ENCODE measurements around the gene CEP128. TPM values are rescaled to one million over a fixed set of nuclear protein-coding genes. Genes with fewer than 3 reads are reported as not detected.
"Not testable (repeated sequence)": the region's sequence is repeated elsewhere in the genome, so short reads cannot be mapped to it uniquely, and the experiment has no call there.

Gene CEP128
- polyA plus RNA-seq, 4 donors = 4.7 to 6.6 (median 6.5) TPM

GRCh38 chr14:80954687-80955299 is 13.3 kb upstream of the CEP128 start:
- peak in 2 of 4 donors; percentile 52 to 60 for DNase-seq (ENCODE audit: low read depth in 4 of 4, low spot score in 3 of 4)

- not testable (repeated sequence) for DNase-seq (ENCODE audit: low read depth in 4 of 4, low spot score in 3 of 4)
Observed at GRCh38 chr14:80953211-80953610, 11.7 kb upstream of the CEP128 start.

- no peak for DNase-seq (ENCODE audit: low read depth in 4 of 4, low spot score in 3 of 4)
Observed at GRCh38 chr14:80951491-80951890, 10.0 kb upstream of the CEP128 start.

- no peak for DNase-seq (ENCODE audit: low read depth in 4 of 4, low spot score in 3 of 4)
Observed at GRCh38 chr14:80948291-80948690, 6.8 kb upstream of the CEP128 start.

- no peak for DNase-seq (ENCODE audit: low read depth in 4 of 4, low spot score in 3 of 4)
Observed at GRCh38 chr14:80946797-80947196, 5.3 kb upstream of the CEP128 start.

GRCh38 chr14:80946187-80946586 is 4.6 kb upstream of the CEP128 start:
- no peak for DNase-seq (ENCODE audit: low read depth in 4 of 4, low spot score in 3 of 4)

- DNase-seq (ENCODE audit: low read depth in 4 of 4, low spot score in 3 of 4) = no peak
Observed at GRCh38 chr14:80944861-80945617, 3.5 kb upstream of the CEP128 start.

- DNase-seq (ENCODE audit: low read depth in 4 of 4, low spot score in 3 of 4) = no peak
Observed at GRCh38 chr14:80942191-80942600, 658 bp upstream of the CEP128 start.

- DNase-seq (ENCODE audit: low read depth in 4 of 4, low spot score in 3 of 4) = no peak
Observed at GRCh38 chr14:80940146-80940545, 1.4 kb downstream of the CEP128 start.

- no peak for DNase-seq (ENCODE audit: low read depth in 4 of 4, low spot score in 3 of 4)
Observed at GRCh38 chr14:80933686-80934085, 7.9 kb downstream of the CEP128 start.

- no peak for DNase-seq (ENCODE audit: low read depth in 4 of 4, low spot score in 3 of 4)
Observed at GRCh38 chr14:80933282-80933681, 8.3 kb downstream of the CEP128 start.

- no peak for DNase-seq (ENCODE audit: low read depth in 4 of 4, low spot score in 3 of 4)
Observed at GRCh38 chr14:80930836-80931389, 10.6 kb downstream of the CEP128 start.

GRCh38 chr14:80930095-80930494 is 11.4 kb downstream of the CEP128 start:
- DNase-seq (ENCODE audit: low read depth in 4 of 4, low spot score in 3 of 4) = no peak

GRCh38 chr14:80927083-80927989 is 14.2 kb downstream of the CEP128 start:
- DNase-seq (ENCODE audit: low read depth in 4 of 4, low spot score in 3 of 4) = no peak

GRCh38 chr14:80926397-80927082 is 15.0 kb downstream of the CEP128 start:
- no peak for DNase-seq (ENCODE audit: low read depth in 4 of 4, low spot score in 3 of 4)

- DNase-seq (ENCODE audit: low read depth in 4 of 4, low spot score in 3 of 4) = no peak
Observed at GRCh38 chr14:80924365-80925103, 17.0 kb downstream of the CEP128 start.

- no peak for DNase-seq (ENCODE audit: low read depth in 4 of 4, low spot score in 3 of 4)
Observed at GRCh38 chr14:80923368-80923767, 18.2 kb downstream of the CEP128 start.

- DNase-seq (ENCODE audit: low read depth in 4 of 4, low spot score in 3 of 4) = no peak
Observed at GRCh38 chr14:80919622-80920021, 21.9 kb downstream of the CEP128 start.

- not testable (repeated sequence) for DNase-seq (ENCODE audit: low read depth in 4 of 4, low spot score in 3 of 4)
Observed at GRCh38 chr14:80912013-80912412, 29.5 kb downstream of the CEP128 start.

GRCh38 chr14:80906946-80907345 is 34.6 kb downstream of the CEP128 start:
- DNase-seq (ENCODE audit: low read depth in 4 of 4, low spot score in 3 of 4) = no peak

Data from left renal pelvis (tissue), 4 donors.